Stimulated activated naive CD8-positive, alpha-beta T cell treated with anti-CD3 and anti-CD28 coated beads, Interleukin-15, Interleukin-2, amounts not matched to agents 100 U/mL and 50 U/mL, for 24 hours (primary cell): ENCODE measurements around the gene SLC22A3.

Experiments
- ATAC-seq: fragments of 150-1000 bp; cut with Tn5 transposase; one replicate; pipeline ENCODE4 v1.10.0; 2021
- DNase-seq: peaks from one replicate; pipeline ENCODE4 v3.0.0; 2021

SLC22A3 gene

GRCh38 chr6:160418370-160418769, 70.2 kb downstream of the SLC22A3 start:
- no peak for DNase-seq
- no peak for ATAC-seq

- no peak for ATAC-seq
- DNase-seq, result no peak
Measured at GRCh38 chr6:160419488-160419887, 71.3 kb downstream of the SLC22A3 start.

GRCh38 chr6:160420253-160420968, 72.2 kb downstream of the SLC22A3 start:
- ATAC-seq, result no peak
- no peak for DNase-seq

GRCh38 chr6:160420969-160421556, 72.9 kb downstream of the SLC22A3 start:
- DNase-seq (no peak), ATAC-seq (no peak)

- DNase-seq (no peak), ATAC-seq (no peak)
Measured at GRCh38 chr6:160421854-160422253, 73.7 kb downstream of the SLC22A3 start.

- DNase-seq (no peak), ATAC-seq (no peak)
Measured at GRCh38 chr6:160424256-160424655, 76.1 kb downstream of the SLC22A3 start.

GRCh38 chr6:160426136-160426535, 78.0 kb downstream of the SLC22A3 start:
- DNase-seq (no peak), ATAC-seq (no peak)

- DNase-seq (no peak), ATAC-seq (no peak)
Measured at GRCh38 chr6:160427312-160428068, 79.3 kb downstream of the SLC22A3 start.

- no peak for ATAC-seq
- no peak for DNase-seq
Measured at GRCh38 chr6:160428069-160428430, 79.9 kb downstream of the SLC22A3 start.

- no peak for DNase-seq
- no peak for ATAC-seq
Measured at GRCh38 chr6:160428818-160429619, 80.8 kb downstream of the SLC22A3 start.

- ATAC-seq (no peak), DNase-seq (no peak)
Measured at GRCh38 chr6:160429620-160429895, 81.4 kb downstream of the SLC22A3 start.

GRCh38 chr6:160430203-160430602, 82.0 kb downstream of the SLC22A3 start:
- DNase-seq (no peak), ATAC-seq (no peak)

- ATAC-seq (no peak), DNase-seq (no peak)
Measured at GRCh38 chr6:160430751-160431150, 82.6 kb downstream of the SLC22A3 start.

- ATAC-seq, result no peak
- DNase-seq, result no peak
Measured at GRCh38 chr6:160431226-160431625, 83.0 kb downstream of the SLC22A3 start.

GRCh38 chr6:160431791-160432404, 83.7 kb downstream of the SLC22A3 start:
- ATAC-seq (no peak), DNase-seq (no peak)

GRCh38 chr6:160435935-160436334, 87.8 kb downstream of the SLC22A3 start:
- no peak for ATAC-seq
- DNase-seq, result no peak

GRCh38 chr6:160437154-160437553, 89.0 kb downstream of the SLC22A3 start:
- ATAC-seq (no peak), DNase-seq (no peak)

GRCh38 chr6:160437775-160438174, 89.6 kb downstream of the SLC22A3 start:
- DNase-seq (no peak), ATAC-seq (no peak)

GRCh38 chr6:160438481-160438880, 90.3 kb downstream of the SLC22A3 start:
- DNase-seq, result no peak
- no peak for ATAC-seq

GRCh38 chr6:160439751-160440150, 91.6 kb downstream of the SLC22A3 start:
- ATAC-seq (no peak), DNase-seq (no peak)

- ATAC-seq (no peak), DNase-seq (no peak)
Measured at GRCh38 chr6:160442151-160442550, 94.0 kb downstream of the SLC22A3 start.

- ATAC-seq, result no peak
- DNase-seq, result no peak
Measured at GRCh38 chr6:160445130-160445529, 97.0 kb downstream of the SLC22A3 start.
